Endothelial cell of umbilical vein (primary cell): ENCODE measurements around the gene STAC2.

Experiments
- CTCF ChIP-seq, 2 donors: IDR thresholded peaks; 1 replicate in 1 of 2; 2 replicates in 1 of 2; pipeline ENCODE4 v1.5.1; 2011; ENCODE audit warnings: low read length in 2 of 2, mild to moderate bottlenecking in 2 of 2, moderate library complexity in 2 of 2, control low read depth in 1 of 2, inconsistent platforms in 1 of 2, low read depth in 1 of 2; ENCODE audit not compliant: insufficient read depth in 1 of 2; ENCODE audit errors: extremely low read depth in 1 of 2
- EZH2 ChIP-seq: IDR thresholded peaks from 2 replicates; pipeline ENCODE4 v1.6.1; 2012; ENCODE audit warnings: borderline replicate concordance, low read depth, mild to moderate bottlenecking, moderate library complexity, low read length, inconsistent platforms; ENCODE audit not compliant: severe bottlenecking
- POLR2AphosphoS5 ChIP-seq: IDR thresholded peaks from 2 replicates; pipeline ENCODE4 v1.6.1; 2012; ENCODE audit warnings: low read depth, mild to moderate bottlenecking, control low read depth, low read length, moderate library complexity; ENCODE audit not compliant: insufficient read depth

- no peak for TF ChIP-seq POLR2AphosphoS5
- TF ChIP-seq CTCF (IDR thresholded peaks at IDR 0.05; ENCODE audit: extremely low read depth in 1 of 2, insufficient read depth in 1 of 2, low read depth in 1 of 2, low read length in 2 of 2) = no peak
- no peak for TF ChIP-seq EZH2
Observed at GRCh38 chr17:39218906-39219305, 6.8 kb downstream of the STAC2 start.
